A549 treated with Mapracorat at 1 μM for 4 hours (cell line): ENCODE results near the gene BEND6. TPM values are rescaled to one million over a fixed set of nuclear protein-coding genes. Genes with fewer than 3 reads are reported as not detected.

Experiments used
- total RNA-seq: library from RNA; stranded (reverse); fragments of 200-300 nt; extraction: Qiagen RNA extraction; gene quantifications from 5 replicates; pipeline ENCODE4 v1.2.3, GENCODE V29; 2022

The BEND6 gene, protein sequence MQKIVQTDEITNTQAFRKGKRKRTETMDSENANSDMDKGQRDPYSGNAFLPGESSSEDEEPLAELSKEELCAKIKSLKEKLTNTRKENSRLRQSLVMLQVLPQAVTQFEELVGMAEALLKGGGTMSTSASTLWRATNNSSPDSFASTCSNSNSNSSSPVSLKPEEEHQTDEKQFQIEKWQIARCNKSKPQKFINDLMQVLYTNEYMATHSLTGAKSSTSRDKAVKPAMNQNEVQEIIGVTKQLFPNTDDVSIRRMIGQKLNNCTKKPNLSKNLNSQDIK
- 0.70 to 0.99 TPM (median 0.87 TPM) in 5 replicates for total RNA-seq

DNA sequence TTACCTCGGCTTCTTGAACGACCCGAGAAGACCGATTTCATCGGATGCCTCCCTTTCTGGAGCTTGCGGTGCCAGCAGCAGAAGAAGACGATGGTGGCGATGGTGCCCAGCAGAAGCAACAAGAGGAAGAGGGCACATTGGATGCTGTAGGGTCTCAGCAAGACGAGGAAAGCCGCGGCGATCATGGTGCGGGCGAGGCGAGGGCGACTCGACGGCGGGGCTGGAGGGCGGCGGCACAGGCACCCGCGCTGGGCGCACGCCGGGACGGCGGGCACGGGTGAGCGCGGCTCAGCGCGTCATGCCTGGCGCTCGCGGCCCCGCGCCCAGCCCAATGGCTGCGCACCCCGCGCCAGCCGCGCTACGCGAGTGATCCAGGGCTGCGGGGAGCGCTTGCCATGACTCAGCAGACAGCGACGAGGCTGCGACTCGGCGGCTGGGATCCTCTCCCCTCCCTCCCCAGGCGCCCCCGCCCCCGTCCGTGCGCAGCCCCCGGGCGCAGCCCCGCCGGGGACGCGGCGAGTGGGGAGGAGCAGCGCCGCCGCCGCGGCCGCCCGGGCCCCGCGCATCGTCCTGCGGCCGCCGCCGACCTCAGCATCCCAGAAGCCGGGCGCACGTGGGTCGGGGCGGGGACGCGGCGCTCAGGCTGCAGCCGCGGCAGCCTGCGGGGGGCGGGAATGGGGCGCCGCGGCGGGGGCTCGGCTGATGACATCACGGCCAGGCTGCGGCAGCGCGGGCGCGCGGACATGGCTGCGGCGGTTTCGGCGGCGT, at the start of gene BEND6:
BEND6 (plus strand) TSS at position 705 of the 768 bp plus-strand sequence. CDS start 26,704 bp downstream, outside the sequence.

GRCh38 chr6:57046332-57047256, 91.7 kb downstream of the BEND6 start, which contains the start of gene KIAA1586:
KIAA1586 (plus strand) TSS chr6:57046693; CDS start chr6:57046756, 63 bp downstream.

Other genes with a start within 250 kb of the BEND6 start
- gene KIAA1586, start 91.6 kb downstream of the BEND6 start, total RNA-seq = 4.9 to 6.7 TPM (median 5.2 TPM) in 5 replicates
- 7.7 to 9.3 TPM (median 8.7 TPM) in 5 replicates for gene ZNF451, start 135.1 kb downstream of the BEND6 start, total RNA-seq
- 6.9 to 7.7 TPM (median 7.5 TPM) in 5 replicates for gene BAG2, start 217.2 kb downstream of the BEND6 start, total RNA-seq